Measurements from ENCODE around the gene CTDSP2.

DNA sequence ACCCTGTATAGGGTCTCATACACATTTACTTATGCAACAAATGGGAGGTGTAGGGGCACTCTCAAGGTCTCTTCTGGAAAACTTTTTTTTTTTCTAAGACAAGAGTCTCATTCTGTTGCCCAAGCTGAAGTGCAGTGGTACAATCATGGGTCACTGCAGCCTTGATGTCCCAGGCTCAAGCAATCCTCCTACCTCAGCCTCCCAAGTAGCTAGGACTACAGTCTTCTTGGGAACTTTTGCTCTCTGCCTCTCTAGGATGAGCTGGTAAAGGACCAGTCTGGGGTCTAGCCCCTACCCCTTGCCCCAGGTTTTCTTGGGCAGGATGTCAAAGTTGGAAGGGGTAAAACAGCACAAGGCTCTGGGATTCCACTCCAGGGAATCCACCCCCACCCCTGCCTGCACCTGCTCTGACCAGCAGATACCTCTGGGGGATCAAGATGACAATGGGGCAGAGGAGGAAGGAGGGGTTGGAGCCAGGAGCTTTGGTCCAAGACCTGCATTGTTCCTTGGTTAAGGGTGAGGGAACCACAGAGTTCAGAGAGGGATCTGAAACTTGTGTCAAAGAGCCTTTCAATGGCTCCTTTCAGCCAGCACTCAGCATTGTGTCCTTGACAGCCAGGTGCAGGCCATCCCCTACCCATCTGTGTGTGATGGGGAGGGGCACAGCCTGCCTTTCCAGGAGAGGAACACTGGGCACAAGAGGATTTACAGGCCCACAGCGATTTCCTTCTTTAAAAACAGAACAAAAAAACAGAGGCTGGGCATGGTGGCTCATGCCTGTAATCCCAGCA is 12.2 kb downstream of the CTDSP2 start:
- TF ChIP-seq, protein P1, sequence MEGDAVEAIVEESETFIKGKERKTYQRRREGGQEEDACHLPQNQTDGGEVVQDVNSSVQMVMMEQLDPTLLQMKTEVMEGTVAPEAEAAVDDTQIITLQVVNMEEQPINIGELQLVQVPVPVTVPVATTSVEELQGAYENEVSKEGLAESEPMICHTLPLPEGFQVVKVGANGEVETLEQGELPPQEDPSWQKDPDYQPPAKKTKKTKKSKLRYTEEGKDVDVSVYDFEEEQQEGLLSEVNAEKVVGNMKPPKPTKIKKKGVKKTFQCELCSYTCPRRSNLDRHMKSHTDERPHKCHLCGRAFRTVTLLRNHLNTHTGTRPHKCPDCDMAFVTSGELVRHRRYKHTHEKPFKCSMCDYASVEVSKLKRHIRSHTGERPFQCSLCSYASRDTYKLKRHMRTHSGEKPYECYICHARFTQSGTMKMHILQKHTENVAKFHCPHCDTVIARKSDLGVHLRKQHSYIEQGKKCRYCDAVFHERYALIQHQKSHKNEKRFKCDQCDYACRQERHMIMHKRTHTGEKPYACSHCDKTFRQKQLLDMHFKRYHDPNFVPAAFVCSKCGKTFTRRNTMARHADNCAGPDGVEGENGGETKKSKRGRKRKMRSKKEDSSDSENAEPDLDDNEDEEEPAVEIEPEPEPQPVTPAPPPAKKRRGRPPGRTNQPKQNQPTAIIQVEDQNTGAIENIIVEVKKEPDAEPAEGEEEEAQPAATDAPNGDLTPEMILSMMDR (IDR thresholded peaks at IDR 0.05): no peak
- TF ChIP-seq POLR2A (IDR thresholded peaks at IDR 0.05): no peak

Measured in sigmoid colon (tissue), 3 donors.